GM19240 (cell line): ENCODE measurements around the gene BRD7.

Experiments used
- DNase-seq: peaks from one replicate; pipeline ENCODE4 v3.0.0; 2011; ENCODE audit warnings: low spot score; ENCODE audit not compliant: insufficient read length

The BRD7 gene

DNA sequence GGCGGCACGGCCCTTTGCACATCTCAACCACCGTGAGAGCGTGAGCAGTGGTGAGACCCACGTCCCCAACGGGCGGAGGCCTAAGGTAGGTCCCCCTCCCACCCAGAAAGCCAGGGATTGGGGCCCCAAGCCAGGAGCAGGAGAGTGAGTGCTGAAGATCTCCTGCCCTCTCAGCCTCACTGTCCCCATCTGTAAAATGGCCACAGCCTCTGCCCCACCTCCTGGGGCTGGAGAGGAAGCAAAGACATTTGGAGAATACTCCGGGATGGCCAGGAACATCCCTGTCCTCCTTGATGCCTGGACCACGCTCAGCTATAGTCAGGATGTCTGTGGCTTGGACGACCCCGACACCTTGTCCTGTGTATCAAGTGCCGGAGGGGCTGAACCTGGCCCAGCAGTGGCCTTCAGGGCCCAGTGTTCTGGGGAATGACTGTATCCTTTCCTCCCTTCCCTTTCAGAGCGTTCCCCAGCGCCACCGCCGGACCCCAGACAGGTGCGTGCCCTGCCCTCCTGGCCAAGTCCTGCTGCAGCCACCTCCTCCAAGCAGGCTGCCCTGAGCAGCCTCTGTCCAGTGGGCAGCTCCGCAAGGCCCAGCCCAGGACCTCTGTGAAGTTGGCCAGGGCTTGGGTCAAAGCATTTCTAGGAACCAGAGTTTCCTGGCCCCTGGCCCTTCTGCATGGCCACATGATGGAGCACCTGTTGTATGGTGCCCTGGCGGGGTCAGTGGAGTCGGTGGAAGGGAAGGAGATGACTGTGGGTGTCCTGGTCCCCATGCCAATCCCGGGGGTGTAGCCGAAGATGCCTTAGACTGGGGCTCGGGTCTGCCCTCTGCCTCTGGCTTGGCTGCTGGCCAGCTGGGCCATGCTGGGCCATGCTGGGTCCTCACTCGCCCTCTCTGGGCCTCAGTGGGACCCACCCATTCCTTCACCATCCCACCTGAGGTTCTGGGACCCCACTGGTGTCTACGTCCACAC is 64.0 kb downstream of the BRD7 start:
- DNase-seq, result no peak

DNA sequence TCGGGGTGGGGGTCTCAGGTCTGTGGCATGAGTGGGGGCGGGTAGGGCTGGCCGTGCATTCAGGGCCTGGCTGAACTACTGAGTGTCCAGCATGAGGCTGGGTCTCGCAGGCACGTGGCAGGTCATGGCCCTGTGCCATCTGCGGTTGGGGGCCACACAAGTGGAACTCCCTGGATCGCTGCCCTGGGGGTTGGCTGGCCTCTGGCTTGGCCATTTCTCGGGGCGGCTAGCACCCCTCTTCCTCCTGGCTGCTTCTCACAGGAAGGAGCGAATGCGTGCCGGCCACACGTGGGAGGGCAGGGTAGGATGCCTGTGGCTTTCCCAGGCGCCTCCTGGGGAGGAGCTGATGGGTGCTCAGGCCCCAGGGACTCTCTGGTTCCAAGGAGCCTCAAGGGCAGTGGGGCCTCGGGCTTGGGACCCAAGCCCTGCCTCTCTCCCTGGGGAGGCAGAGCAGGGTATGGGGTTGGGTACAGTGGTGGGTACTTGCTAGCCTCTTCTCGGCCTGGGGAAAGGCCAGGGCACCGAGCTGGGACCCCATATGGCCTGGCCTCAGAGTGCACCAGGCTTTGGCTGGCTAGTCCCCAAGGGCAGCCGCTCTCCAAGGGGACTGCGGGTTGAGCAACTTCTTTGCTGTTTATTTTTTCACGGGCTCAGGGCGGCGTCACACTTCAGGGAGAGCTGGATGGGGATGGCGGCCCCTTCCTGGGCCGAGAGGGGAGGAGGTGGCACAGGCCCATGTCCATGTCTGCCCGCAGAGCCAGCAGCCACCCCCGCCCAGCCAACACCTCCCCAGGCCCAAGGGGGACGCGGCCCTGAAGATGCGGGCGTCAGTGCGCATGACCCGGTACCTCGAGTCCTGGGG is 65.0 kb downstream of the BRD7 start:
- no peak for DNase-seq

DNA sequence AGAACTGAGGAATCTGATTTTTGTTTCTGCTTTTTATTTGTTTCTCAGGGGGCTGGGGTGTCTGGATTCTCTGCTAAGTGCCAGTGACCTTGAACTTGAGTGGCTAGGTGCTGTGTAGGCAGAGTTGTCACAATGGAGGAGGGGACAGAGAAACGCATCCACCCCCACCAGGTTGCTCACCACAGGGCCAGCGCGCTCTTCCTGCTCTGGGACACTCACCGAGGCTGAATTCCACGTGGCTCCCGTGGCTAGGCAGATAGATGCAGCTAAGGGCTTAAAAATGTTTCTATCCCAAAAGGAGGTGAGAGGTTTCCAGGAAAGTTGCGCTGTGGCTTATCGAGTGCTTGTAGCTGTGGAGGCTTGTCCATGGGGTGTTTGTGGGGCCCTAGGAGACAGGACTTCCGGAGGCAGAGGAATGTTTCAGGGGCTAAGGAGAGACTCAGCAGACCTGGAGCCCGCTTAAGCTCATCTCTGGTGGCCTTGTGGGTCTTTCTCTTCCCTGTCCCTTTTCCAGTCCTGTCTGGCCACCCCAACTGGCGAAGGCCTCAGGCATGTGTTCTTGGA is 65.7 kb downstream of the BRD7 start:
- DNase-seq, result no peak

DNA sequence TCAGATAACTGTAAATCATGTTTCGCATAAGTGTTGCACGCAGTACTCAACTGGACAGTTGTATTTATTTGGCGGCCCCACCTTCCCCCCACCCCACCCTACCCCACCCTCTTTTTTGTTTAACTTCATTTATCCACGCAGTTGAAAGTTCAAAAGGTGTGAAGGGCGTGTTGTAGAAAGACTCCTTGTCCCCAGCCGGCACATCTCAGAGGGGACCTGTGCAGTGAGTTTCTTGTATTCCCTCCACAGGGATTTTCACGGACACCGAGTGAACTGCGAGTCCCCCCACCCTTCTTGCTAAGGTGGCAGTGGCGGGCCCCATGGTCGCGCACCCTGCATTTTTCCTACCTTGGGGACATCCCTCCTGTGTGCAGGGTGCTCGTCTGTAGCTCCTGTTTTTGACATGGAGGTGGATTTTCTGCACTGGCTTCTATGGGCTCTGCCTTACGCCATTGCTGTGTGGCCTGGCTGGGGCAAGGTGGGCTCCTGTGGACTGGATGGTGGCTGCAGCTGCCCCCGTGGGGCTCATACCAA is 66.2 kb downstream of the BRD7 start:
- DNase-seq, result no peak

DNA sequence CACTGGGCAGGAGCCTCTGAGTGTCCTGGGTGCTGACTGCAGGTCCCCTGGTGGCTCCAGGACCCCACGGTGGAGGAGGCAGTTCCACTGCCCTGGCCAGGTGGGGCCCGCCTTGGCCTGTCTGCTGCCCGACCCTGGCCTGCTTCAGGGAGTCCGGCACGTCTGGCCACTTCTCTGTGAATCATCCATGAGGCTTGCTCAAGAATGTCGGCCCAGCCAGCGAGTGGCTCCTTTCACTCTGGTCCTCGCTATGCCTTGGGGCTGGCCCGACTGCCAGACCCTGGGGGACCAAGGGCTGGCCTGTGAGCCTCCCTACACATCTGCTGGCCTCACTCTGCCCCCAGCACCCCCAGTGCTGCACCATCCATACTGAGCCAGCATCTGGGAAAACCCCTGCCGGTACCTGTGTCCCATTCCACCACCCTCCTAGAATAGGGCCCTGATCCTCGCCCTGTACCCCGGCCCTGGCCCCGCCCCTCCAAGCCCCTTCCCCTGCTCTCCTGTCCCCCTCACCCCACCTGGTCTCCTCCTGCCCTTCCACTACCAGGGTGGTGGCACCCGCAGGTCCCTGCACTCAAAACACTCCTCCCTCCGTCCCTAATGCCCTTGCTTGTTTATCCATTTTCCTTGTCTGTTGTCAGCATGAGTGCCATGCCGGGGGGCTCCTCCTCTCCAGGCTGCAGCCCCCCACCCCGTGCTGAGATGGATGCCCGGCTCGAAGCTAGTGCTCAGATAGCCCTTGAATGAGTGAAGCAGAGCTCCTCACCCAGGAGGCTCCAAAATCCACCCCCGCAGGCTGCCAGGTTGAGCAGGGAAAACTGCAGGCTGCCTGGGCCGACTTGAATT is 66.9 kb downstream of the BRD7 start:
- DNase-seq, result no peak

DNA sequence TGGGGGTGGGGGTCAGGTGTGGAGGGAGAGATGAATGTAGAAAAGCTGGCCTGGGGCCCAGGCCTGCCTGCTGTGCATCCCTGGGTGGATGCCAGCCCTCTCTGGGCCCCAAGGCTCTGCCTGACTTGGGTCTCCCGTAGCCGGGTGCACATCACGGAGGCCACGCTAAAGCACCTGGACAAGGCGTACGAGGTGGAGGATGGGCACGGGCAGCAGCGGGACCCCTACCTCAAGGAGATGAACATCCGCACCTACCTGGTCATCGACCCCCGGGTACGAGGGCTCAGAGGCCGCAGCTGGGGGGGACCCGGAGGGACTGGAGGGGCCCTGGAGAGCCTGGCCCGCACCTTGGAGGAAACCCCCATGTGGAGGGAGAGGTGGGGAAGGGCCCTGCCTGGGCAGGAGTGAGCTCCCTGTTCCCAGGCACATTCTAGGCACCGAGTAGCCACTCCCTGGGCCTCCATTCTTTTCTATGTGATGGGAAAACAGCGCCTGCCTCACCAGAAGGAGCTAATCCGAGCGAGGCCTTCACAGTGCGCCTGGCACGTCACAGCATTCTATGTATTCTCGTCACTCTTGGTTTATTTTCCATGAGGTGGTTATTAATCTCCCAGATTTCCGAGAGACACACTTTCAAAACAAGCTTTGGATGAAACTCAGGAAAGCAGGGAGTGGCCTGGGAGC is 67.7 kb downstream of the BRD7 start:
- no peak for DNase-seq

DNA sequence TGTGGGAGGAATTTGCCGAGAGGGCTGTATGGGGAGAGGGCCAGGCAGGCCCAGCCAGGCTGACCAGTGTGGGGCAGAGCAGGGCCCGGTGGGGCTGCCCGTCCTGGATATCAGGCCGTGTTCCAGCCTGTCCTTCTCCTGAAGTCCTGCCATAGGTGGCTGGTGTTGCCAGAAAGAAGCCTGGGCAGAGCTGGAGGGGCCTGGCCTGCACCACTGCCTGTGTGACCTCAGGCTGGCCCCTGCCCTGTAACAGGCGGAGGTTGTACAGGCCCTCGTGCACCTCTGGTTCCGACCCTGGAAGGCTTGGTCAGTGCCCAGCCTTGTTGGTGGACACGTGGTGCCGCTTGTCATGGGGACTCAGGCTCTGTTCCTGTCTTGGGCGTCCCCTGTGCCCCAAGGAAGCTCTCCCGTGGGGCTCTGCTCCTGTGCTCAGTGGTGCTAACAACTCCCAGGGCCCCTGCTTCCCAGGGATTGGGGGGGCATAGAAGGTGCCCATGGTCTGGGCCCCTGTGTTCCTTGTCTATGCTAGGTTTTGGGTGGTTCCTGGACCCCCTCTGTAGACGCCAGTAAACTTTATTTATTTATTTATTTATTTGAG is 69.2 kb downstream of the BRD7 start:
- no peak for DNase-seq

DNA sequence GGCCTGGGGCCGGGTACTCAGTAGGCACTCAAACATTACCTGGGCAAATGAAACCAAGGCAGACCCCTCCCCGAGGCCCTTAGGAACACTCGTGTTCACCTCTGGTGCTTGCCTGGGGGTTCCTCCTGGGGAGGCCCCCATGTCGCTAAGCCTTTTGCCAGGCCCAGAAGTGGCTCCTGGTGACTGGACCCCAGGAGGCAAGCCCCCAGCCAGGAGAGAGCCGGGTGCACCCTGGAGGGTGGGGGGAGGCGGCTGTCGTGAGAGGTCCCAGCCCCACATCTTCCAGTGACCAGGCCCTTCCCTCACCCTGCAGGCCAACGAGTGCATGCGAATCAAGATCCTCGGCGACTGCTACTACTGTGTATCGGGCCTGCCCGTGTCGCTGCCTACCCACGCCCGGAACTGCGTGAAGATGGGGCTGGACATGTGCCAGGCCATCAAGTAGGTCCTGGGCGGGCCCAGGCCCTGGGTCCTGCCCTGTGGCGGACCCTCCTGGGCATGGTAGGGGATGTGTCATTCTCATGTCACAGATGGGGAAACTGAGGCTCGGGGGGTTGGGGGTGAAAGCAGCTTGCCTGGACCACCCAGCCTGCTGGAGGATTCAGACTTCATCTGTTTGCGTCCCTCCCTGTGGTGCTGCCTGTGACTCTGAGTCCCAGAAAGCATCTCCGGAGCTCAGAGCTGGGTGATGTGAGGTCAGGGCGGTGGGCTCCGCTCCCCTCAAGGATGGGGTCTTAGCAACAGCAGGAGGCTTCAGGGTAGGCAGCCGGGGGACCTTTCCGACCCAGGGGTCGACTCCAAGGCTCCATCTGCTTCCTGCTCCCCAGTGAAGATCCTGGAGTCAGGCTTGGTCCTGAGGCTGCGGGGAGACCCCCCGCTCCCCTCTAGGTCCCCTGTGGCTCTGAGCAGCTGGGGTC is 69.9 kb downstream of the BRD7 start:
- no peak for DNase-seq

DNA sequence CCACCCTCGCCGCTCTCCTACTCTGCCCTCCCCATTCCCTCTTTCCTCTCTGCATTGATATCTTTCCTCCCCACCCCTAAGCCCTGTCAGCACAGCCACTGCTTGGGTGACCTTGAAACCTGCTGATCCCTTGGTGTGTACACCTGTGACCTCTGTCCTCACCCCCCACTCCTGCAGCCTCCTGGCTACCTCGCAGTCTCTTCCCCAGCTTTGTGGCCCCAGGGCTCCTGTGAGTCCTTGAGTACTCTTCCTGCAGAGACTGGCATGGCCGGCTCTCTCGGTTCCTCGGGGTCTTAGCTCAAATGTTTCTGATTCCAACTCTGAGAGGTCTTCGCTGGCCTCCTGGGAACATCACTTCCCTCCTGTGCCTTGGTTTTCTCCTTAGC is 70.7 kb downstream of the BRD7 start:
- DNase-seq, result no peak

DNA sequence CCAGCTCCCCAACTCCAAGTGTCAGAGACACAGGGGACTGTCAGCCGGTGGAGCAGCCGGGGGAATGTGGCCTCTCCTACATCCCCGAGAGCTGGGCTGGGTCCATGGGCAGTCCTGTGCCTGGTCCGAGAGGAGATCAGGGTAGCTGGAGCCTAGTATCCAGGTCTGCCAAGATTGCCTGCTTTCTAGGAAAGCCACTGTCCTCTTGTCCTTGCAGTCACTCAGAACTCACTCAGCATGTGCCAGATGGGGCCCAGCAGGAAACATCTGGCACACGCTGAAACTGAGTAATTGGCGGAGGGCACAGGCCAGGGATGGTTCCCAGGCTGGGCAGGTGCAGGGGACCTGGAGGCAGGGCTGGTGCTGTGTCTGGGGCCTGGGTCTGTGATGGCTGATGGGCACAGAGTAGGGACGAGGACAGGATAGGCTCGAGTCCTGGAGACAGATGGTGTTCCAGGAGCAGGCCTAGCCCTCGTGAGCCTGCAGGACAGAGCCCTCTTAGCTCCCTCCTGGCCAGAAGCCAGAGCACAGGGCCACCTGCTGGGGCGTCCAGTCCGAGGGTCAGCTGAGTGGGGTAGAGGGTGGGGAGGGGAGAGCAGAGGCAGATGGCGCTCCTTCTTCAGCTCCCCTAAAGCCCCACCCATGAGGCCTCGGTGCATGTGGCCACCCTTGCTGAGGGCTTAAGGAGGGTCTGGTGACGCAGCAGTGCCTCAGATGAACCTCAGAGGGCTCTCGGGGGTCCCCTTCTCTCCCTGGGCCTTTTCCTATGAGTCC is 71.3 kb downstream of the BRD7 start:
- DNase-seq, result no peak

DNA sequence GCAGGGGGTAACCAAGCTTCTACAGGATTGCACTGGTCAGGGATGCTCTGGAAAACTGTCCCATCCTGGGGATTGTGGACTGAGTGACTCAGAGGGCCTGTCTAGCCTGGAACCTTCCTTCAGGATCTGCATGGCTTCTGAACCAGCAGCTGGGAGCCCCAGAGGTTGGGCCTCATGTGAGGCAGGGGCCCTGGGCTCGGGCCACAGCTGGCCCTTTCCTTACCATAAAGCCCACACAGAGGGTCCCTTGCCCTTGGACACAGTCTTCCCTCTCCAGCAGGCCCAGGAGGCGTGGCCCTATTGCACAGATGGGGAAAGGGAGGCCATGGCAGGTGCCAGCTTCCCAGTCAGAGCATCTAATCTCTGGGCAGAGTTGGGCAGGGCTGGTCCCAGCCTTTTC is 72.0 kb downstream of the BRD7 start:
- no peak for DNase-seq

DNA sequence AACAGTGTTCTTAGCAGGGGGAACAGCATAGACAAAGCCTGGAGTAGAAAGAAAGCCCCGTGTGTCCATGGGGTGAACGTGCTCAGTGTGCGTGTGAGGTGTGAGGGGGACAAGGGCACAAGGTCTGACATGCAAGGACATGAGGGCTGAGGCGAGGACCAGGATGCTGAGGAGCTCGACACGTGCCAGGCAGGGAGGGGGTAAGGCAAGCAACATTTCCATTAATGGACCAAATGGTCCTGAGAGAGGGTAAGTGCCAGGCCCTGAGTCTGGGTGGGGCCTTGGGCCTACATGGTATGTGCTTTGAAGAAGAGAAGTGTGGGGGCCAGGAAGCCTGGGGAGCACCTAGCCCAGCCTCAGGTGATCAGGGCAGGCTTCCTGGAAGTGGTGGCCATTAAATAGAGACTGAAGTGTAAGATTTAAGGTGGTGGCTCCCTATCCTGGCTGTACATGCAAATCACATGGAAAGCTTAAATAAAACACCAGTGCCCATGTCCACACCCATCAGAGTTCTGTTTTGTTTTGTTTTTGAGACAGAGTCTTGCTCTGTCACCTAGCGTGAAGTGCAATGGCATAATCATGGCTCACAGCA is 73.2 kb downstream of the BRD7 start:
- no peak for DNase-seq

DNA sequence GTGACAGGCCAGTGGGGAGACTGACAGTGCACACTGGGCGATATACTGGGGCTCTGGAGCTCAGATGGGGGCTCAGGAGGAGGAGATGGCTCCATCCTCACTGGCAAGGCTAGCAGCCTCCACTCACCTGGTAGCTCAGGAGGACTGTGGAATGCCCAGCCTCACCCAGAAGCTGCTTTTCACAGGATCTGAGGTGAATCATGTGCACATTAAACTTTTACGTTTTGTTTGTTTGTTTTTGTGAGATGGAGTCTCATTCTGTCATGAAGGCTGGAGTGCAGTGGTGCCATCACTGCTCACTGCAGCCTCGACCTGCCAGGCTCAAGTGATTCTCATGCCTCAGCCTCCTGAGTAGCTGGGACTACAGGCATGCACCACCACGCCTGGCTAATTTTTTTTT is 73.8 kb downstream of the BRD7 start:
- DNase-seq, result no peak

DNA sequence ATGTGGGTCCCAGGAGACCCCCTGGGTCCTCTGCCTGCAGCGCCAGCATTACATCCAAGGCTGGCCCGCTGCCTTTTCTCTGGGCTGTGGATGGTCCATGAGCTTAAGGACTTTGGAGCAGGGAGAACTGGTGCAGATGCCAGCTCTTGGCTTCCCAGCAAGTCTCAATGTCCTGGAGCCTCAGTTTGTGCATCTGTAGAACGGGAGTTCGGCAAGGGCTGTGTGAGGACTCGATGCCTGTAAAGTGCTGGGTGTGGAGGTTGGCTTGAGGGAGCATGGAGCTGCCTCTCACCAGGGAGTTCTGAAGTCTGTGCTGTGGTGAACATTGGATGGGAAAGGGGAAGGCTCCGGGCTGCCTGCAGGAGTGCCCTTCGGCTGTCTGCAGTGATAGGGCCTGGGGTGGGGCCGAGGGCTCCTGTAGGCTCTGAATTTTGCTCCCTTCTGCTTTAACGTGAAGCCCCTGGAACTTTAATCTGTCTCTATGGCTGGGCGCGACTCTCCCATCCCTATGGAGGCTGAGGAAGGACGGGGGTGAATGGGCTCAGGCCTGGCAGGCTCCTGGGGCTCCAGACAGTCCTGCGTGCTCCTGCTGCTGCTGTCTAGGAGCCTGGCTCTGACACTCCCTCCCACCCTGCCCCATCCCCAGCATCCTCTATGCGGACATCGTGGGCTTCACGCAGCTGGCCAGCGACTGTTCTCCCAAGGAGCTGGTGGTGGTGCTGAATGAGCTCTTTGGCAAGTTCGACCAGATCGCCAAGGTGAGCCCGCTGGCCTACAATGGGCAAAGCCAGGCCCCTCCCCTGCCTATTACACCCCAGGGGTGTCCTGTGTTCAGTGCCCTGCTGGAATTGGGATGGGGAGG is 74.6 kb downstream of the BRD7 start:
- DNase-seq, result no peak

DNA sequence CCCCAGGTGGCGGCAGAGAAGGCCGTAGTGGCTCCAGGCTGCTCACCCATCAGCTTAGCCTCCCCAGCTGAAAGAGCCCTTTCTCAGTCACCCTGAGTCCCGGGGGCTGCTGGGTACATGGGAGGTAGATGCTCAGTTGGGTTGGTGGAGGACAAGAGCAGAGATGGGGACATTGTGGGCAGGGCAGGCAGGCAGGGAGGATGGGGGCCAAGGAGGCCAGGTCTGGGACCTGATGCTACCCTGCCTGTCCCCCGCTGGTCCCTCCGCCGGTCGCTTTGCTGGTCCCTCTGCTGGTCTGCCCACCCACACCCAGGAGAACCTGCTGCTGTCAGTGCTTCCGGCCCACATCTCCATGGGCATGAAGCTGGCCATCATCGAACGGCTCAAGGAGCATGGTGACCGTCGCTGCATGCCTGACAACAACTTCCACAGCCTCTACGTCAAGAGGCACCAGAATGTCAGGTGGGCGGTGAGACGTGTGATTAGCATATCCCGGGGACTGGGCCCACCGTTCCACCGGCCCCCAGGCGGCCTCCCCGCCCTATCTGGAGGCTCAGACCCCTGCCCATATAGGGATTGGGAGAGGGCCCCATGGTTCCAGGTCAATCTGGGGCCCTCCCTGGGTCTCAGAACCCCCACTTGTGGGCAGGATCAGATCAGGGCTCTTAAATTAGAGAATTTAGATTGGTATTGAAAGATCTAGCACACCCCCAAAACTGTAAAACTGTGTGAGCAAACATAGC is 75.6 kb downstream of the BRD7 start:
- no peak for DNase-seq

DNA sequence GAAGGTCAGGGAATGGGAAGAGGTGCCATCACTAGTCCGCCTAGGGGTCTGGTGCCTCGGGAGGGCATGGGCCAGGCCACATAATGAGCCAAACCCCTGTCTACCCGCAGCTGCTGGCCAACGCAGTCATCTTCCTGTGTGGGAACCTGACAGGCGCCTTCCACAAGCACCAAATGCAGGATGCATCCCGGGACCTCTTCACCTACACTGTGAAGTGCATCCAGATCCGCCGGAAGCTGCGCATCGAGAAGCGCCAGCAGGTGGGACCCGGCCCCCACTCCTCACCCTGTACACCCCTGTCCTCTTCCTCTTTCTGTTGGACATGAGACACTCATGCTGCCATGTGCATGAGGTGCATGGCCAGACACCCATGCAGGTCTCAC is 76.2 kb downstream of the BRD7 start:
- no peak for DNase-seq
